Heart right ventricle (tissue), 16 donors: ENCODE data around the gene ZSWIM8. TPM values are rescaled to one million over a fixed set of nuclear protein-coding genes. Genes with fewer than 3 reads are reported as not detected.
"Not testable (repeated sequence)": the region's sequence is repeated elsewhere in the genome, so short reads cannot be mapped to it uniquely, and the experiment has no call there.

ENCODE experiments used
- ATAC-seq, 8 donors: fragments of 200-7000 bp; cut with Tn5 transposase; one replicate each; pipeline ENCODE4 v1.9.1; 2020; ENCODE audit warnings: mild to moderate bottlenecking in 8 of 8, moderate library complexity in 8 of 8, moderate number of reproducible peaks in 1 of 8
- DNase-seq, 2 donors: peaks; one replicate each; pipeline ENCODE4 v3.0.0-alpha.2; 2020
- H3K27ac ChIP-seq, 10 donors: fragments of 200-600 bp; sonication (generic) in 2 of 10; one replicate each; pipeline versions ENCODE4 v1.5.0 to v1.8.0; 2020 to 2022; ENCODE audit warnings: mild to moderate bottlenecking in 3 of 10
- H3K27me3 ChIP-seq, 7 donors: fragments of 200-600 bp; one replicate each; pipeline ENCODE4 v1.8.0; 2021 to 2022; ENCODE audit warnings: mild to moderate bottlenecking in 2 of 7
- H3K36me3 ChIP-seq, 9 donors: fragments of 200-600 bp; sonication (generic) in 1 of 9; one replicate each; pipeline versions ENCODE4 v1.5.0 to v1.8.0; 2020 to 2022; ENCODE audit warnings: mild to moderate bottlenecking in 2 of 9
- H3K4me1 ChIP-seq, 9 donors: fragments of 200-600 bp; sonication (generic) in 1 of 9; one replicate each; pipeline versions ENCODE4 v1.5.0 to v1.8.0; 2020 to 2022; ENCODE audit warnings: mild to moderate bottlenecking in 4 of 9
- H3K4me3 ChIP-seq, 10 donors: fragments of 200-600 bp; sonication (generic) in 2 of 10; one replicate each; pipeline versions ENCODE4 v1.5.0 to v1.8.0; 2020 to 2022; ENCODE audit warnings: mild to moderate bottlenecking in 7 of 10, moderate library complexity in 2 of 10
- H3K9me3 ChIP-seq, 11 donors: fragments of 200-600 bp in 10 of 11; sonication (generic) in 2 of 11; one replicate each; pipeline versions ENCODE4 v1.5.0 to v1.8.0; 2013 to 2022; ENCODE audit warnings: mild to moderate bottlenecking in 2 of 11, control low read depth in 1 of 11, moderate library complexity in 1 of 11
- WGBS, 2 donors: extraction: QIAGEN DNeasy Blood & Tissue Kit; methylation state at CpG; one replicate each; pipeline ENCODE4 v1.1.7; 2013; ENCODE audit warnings: inconsistent platforms in 1 of 2; 5-methylcytosine and 5-hydroxymethylcytosine counted together
- intact Hi-C, 10 donors: fragments of 100-400 bp; cut with DNase I; formaldehyde crosslinking; loops; one replicate each; pipeline versions ENCODE4 v1.11.1 to v1.14.2; 2022
- polyA plus RNA-seq, 2 donors: library from polyadenylated mRNA; stranded (reverse); fragments of 200-250 nt; gene quantifications; one replicate each; pipeline ENCODE4 v1.2.3, GENCODE V29; 2013
- total RNA-seq, 10 donors: library from RNA; stranded (reverse); fragmentation: NEBNext Ultra II Directional in 3 of 10; extraction: Animal tissue kit (Norgen Biotek cat#: 25700) in 3 of 10; gene quantifications; one replicate each; pipeline versions ENCODE4 v1.2.1 to v1.2.4, GENCODE V29; 2021 to 2023
- TF ChIP-seq, protein P1 (sequence below), 9 donors: fragments of 200-600 bp; sonication (generic) in 2 of 9; IDR thresholded peaks; one replicate each; pipeline versions ENCODE4 v1.5.0 to v1.8.0; 2021 to 2022; ENCODE audit warnings: antibody characterized with exemption in 9 of 9, mild to moderate bottlenecking in 5 of 9, moderate library complexity in 1 of 9
- donor health status: Arrhythmogenic right ventricular cardiomyopathy.
- donor health status: ischemic (EF 13 %, LVEDD 7.1; RV severe dilation, severe dysfunction).
- donor health status: healthy with polysubstance abuse.
- donor health status: DM: no; HTN: yes; CAD: no.
- donor health status: DM: no; HTN: no; CAD: no.
- donor health status: ischemic (EF 25% LVEDD 6.9; RV normal size, moderate dysfunction).
- donor health status: ischemic (EF 25% LVEDD 5.7; RV mildly dilated, moderate dysfunction).
- donor health status: healthy.
- donor health status: DM: yes; HTN: yes; CAD: no.
- donor health status: Ischemic cardiomyopathy.
- donor health status: ischemic (EF 35%, LVEDD 5.7; RV mildly dilated, moderate dysfunction).
- donor health status: nonischemic (EF 11% LVEDD 7.7; RV severe dilation, severe dysfunction).
- donor health status: DM: yes; HTN: yes; CAD: no.
- donor health status: PGD.
- donor health status: ischemic (EF 29% LVEDD 5.4; RV normal size, mild dysfunction).
- donor health status: nonischemic (EF 23%, LVEDD 6.1; RV moderate dilation, normal function).

The ZSWIM8 gene
- total and polyA plus RNA-seq, 12 donors = 35.2 to 139 (median 47.0) TPM

DNA sequence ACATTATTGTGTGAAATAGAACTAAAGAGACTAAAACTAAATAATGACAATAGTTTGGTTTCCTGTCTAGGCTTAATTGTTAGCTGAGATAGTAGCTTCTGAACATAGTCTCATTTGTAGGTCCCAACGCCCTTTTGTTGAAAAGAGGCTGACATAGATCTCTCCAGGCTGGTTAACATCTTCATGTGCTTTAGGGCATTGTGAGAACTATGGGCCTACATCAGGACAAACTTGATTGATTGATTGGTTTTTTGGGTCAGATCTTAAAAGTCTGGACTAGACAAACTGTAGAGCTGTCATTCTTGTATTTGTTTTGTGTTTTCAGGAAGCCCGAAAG lies 2.7 kb upstream of the ZSWIM8 start:
- H3K9me3 ChIP-seq = no peaks in the 10 kb centered on the region
- TF ChIP-seq, protein P1, sequence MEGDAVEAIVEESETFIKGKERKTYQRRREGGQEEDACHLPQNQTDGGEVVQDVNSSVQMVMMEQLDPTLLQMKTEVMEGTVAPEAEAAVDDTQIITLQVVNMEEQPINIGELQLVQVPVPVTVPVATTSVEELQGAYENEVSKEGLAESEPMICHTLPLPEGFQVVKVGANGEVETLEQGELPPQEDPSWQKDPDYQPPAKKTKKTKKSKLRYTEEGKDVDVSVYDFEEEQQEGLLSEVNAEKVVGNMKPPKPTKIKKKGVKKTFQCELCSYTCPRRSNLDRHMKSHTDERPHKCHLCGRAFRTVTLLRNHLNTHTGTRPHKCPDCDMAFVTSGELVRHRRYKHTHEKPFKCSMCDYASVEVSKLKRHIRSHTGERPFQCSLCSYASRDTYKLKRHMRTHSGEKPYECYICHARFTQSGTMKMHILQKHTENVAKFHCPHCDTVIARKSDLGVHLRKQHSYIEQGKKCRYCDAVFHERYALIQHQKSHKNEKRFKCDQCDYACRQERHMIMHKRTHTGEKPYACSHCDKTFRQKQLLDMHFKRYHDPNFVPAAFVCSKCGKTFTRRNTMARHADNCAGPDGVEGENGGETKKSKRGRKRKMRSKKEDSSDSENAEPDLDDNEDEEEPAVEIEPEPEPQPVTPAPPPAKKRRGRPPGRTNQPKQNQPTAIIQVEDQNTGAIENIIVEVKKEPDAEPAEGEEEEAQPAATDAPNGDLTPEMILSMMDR (IDR thresholded peaks at IDR 0.05) = no peak
- DNase-seq (no peak), ATAC-seq (no peak)
- H3K27ac ChIP-seq = peak overlapping the region in 8 of 10 donors; percentile 90 to 95 (median 94)
- peaks cover 0 to 30% (median 11%) of the 10 kb centered on the region in 9 donors for H3K36me3 ChIP-seq
- H3K4me1 ChIP-seq = peaks cover 12 to 66% (median 53%) of the 10 kb centered on the region in 9 donors
- H3K27me3 ChIP-seq = no peaks in the 10 kb centered on the region
- intact Hi-C loops = no loop called here
- peak overlapping the region; percentile 68 to 95 (median 88) for H3K4me3 ChIP-seq
- WGBS, 2 donors = 48 to 51% methylated on average over 2 of the region's 2 CpGs

DNA sequence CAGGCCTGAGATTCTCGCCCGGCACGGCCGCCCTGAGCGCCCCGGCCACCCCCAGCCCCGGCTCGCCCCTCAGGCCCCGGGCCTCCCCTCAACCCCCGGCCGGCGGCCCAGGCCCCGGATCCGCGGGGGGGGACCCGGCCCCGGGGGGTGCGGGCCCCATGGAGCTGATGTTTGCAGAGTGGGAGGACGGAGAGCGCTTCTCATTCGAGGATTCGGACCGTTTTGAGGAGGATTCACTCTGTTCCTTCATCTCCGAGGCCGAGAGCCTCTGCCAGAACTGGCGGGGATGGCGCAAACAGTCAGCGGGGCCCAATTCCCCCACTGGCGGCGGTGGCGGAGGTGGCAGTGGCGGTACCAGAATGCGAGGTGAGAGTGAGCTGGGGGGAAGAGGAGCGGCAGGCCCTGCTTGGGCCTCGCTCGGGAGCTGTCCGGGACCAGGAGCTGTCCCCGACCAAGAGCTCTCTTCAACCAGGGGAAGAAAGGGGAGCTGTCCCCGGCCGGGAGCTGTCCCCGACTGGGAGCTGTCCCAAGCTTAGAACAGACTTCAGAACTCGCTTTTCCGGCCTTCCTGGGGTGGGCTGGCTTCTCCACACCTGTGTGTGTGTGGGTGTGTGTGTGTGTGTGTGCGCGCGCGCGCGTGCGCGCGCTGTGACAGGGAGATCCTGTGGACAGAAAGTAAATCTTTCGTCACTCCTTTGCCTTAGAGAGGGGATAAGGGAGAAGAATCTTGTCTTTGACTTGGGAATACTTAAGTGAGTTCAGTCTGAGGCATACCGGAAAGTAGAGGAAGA lies 510 bp downstream of the ZSWIM8 start:
- DNase-seq (peak in 1 of 2 donors; percentile 28), ATAC-seq (peak; percentile 5 to 44 (median 27))
- intact Hi-C loops = loop anchor here in 2 of 10 donors (1.0 to 5.0 kb wide), 2 partner anchors 25 to 44 kb away; partner anchors contain the start of genes NDST2 (in 1 of the 2) and SEC24C (in 1 of the 2)

DNA sequence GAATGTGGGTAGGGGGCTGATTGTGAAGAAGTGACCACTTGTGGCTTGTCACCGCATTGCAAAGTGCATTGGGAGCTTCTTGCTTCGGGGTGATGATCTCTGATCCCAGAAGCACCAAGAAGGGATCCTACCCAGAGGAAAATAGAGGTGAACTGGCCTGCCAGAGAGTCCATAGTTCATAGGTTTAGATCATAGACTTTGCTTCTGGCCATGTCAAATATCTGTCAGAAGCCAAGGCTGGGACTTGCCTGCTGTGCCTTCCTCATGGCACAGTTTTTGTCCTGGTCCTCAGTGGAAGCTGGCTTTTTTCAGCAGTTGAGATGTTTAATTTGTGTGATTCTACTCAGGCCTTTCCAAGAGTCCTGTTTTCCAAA lies 1.1 kb downstream of the ZSWIM8 start:
- H3K27ac ChIP-seq = peak overlapping the region in 8 of 10 donors; percentile 86 to 97 (median 92)
- no peaks in the 10 kb centered on the region for H3K27me3 ChIP-seq
- no peaks in the 10 kb centered on the region for H3K9me3 ChIP-seq
- intact Hi-C loops = loop anchor here in 1 of 10 donors (5.0 kb wide), 1 partner anchor 44 kb away; the partner anchor contains the start of gene SEC24C
- H3K36me3 ChIP-seq = peaks cover 0 to 36% (median 29%) of the 10 kb centered on the region in 9 donors
- peaks cover 15 to 56% (median 48%) of the 10 kb centered on the region in 9 donors for H3K4me1 ChIP-seq
- peak overlapping the region; percentile 68 to 97 (median 92) for H3K4me3 ChIP-seq
- WGBS, 2 donors = 0 to 2% methylated on average over 2 of the region's 2 CpGs
- ATAC-seq (no peak), DNase-seq (no peak)
- TF ChIP-seq, protein P1 (IDR thresholded peaks at IDR 0.05) = no peak

More for the DNA sequence above, 510 bp downstream of the ZSWIM8 start:
- Histone ChIP-seq H3K4me3 (peak overlapping the region; percentile 68 to 97 (median 92)), H3K36me3 (peaks cover 0 to 30% (median 23%) of the 10 kb centered on the region in 9 donors), H3K27ac (peak overlapping the region; percentile 74 to 97 (median 90)), H3K9me3 (no peaks in the 10 kb centered on the region), H3K4me1 (peaks cover 15 to 61% (median 53%) of the 10 kb centered on the region in 9 donors), H3K27me3 (no peaks in the 10 kb centered on the region)
- TF ChIP-seq, protein P1 (IDR thresholded peaks at IDR 0.05) = no peak
- 0 to 1% methylated on average over 42 to 54 of the region's 54 CpGs for WGBS, 2 donors

DNA sequence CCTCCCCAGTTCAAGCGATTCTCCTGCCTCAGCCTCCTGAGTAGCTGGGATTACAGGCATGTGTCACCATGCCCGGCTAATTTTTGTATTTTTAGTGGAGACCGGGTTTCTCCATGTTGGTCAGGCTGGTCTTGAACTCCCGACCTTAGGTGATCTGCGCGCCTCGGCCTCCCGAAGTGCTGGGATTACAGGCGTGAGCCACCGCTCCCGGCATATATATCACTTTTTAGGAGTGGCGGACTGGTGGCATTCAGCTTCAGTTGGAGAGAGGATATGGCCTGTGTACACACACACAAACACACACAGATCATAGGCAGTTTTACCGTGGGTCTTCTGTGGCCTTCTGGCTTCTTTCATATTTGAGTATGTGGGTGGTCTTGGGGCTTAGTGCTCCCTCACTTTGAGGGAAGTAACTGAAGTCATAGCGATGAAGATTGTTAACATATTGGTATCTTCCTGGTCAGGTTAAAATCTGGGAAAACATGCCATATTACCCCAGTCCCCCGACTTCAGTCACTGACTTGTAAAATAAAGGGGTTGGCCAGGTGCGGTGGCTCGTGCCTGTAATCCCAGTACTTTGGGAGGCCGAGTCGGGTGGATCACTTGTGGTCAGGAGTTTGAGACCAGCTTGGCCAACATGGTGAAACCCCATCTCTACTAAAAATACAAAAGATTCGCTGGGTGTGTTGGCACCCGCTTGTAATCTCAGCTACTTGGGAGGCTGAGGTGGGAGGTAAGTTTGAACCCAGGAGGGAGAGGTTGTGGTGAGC lies 1.8 kb downstream of the ZSWIM8 start:
- H3K4me3 ChIP-seq = peak overlapping the region in 8 of 10 donors; percentile 90 to 97 (median 93)
- DNase-seq, H3K27me3 ChIP-seq, H3K9me3 ChIP-seq, H3K27ac ChIP-seq, ATAC-seq: not testable (repeated sequence)
- intact Hi-C loops = loop anchor here in 1 of 10 donors (5.0 kb wide), 1 partner anchor 45 kb away; the partner anchor contains the start of gene SEC24C
- WGBS, 2 donors = 90% methylated on average over 21 of the region's 21 CpGs
- H3K4me1 ChIP-seq = peaks cover 15 to 56% (median 47%) of the 10 kb centered on the region in 9 donors
- peaks cover 0 to 43% (median 36%) of the 10 kb centered on the region in 9 donors for H3K36me3 ChIP-seq
